ENCODE results near the gene PBXIP1.

Gene PBXIP1

GRCh38 chr1:154895798-154896197 lies 60.1 kb downstream of the PBXIP1 start:
- DNase-seq (ENCODE audit: low read depth in 2 of 2), result no peak

Measured in fibroblast of skin of left biceps (primary cell).